Measurements from ENCODE around the gene ATG2A.

ATG2A gene

GRCh38 chr11:64923944-64924909 is 7.2 kb upstream of the ATG2A start, which contains the start of gene PPP2R5B:
TSS of gene PPP2R5B (plus strand) at chr11:64924689. CDS start at chr11:64925735, 1,046 bp downstream.
- DNase-seq: peak; percentile 73

- no peak for DNase-seq
Observed at GRCh38 chr11:64923151-64923661, 6.2 kb upstream of the ATG2A start.

- no peak for DNase-seq
Observed at GRCh38 chr11:64921384-64921783, 4.4 kb upstream of the ATG2A start.

GRCh38 chr11:64920124-64920523 is 3.1 kb upstream of the ATG2A start:
- DNase-seq: no peak

DNA sequence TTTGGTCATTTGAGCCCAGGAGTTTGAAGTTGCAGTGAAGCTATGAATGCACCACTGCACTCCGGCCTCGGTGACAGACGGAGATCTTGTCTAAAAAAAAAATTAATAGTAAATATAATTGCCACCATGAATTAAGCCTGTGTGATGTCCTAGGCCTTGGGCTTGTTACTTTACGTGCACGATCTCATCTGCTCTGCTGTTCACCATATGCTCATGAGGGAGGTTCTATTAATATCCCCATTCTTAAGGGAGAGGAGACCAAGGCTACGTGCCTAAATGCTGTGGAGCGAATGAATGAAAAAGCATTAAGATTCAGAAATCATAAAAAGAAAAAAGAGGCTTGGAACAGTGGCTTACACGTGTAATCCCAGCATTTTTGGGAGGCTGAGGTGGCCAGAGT is 2.6 kb upstream of the ATG2A start:
- DNase-seq: no peak

DNA sequence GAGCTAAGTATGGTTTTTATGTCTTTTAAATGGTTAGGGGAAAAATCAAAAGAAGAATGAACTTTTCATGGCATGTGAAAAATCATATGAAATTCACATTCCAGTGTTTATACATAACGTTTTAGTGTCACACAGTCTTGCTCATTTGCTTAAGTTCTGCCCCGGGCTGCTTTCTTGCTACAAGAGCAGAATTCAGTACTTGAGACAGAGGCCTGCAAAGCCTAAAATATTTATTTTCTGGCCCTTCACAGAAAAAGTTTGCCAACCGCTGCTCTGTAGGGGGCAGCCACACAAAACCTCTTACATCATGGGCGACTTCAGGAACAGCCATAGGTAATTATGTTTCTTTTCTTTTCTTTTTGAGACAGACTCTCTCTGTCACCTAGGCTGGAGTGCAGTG is 1.0 kb upstream of the ATG2A start:
- DNase-seq: no peak

GRCh38 chr11:64917663-64917995 is 620 bp upstream of the ATG2A start:
- DNase-seq: no peak

DNA sequence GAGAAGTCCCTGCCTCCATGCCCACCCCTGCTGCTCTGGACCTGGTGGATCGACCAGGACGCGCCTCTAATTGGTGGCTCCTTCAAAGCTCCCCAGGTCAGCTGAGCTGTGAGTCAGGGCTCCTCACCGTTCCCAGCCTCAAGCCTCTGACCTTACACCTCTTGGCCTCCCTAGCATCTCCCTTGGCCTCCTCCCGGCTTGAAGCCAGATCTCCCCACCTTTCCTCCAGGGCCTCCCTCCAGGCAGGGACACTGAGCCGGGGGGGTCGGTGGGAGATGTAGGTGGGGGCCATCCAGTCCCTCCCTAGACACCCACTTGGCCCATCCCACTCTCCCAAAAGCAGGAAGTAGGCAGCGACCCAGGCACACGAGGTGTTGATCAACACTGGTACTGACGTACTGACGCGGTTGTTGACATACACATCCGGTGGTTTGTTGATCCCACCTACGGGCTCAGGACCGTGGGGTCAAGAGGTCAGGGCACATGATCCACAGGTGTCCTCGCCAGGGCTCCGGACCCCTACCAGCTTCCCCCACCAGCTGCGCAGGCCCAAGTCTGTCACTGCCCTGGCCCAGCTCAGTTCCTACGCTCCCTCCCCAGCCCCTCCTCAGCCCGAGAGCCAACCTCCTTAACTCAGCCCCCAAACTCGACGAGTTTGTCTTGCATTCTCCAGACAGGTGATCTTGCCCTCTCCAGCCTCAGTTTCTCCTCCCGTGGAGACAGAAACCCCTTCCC is 802 bp downstream of the ATG2A start:
- no peak for DNase-seq

GRCh38 chr11:64915376-64915887 is 1.6 kb downstream of the ATG2A start:
- no peak for DNase-seq

- DNase-seq: no peak
Observed at GRCh38 chr11:64914123-64914522, 2.9 kb downstream of the ATG2A start.

DNA sequence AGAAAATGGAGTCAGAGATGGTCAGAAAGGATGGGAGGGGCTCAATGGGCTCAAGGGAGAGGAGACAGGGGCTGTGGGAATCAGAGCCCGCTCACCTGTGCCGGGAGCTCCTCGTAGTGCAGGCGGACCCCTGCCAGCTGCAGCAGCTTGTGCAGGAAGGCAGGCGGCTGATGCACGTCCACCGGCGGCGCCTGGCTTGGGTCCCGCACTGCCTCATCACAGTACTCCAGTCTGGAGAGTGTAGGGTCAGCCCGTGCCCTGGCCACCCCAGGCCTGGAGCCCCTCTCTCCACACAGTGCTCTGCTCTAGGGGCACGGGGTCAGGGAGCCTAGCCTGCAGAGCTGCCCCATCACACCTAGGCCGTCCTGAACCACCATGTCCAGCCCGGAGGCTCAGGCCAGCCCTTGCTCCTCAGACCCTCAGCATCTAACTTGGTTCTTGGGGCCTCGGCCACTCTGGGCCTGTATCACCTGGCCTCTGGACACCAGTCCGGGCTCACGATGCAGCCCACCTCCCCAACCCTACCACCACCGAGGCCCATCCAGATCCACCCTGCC is 3.8 kb downstream of the ATG2A start:
- DNase-seq: no peak

GRCh38 chr11:64911689-64912088 is 5.3 kb downstream of the ATG2A start:
- DNase-seq: no peak

GRCh38 chr11:64911142-64911541 is 5.9 kb downstream of the ATG2A start:
- no peak for DNase-seq

DNA sequence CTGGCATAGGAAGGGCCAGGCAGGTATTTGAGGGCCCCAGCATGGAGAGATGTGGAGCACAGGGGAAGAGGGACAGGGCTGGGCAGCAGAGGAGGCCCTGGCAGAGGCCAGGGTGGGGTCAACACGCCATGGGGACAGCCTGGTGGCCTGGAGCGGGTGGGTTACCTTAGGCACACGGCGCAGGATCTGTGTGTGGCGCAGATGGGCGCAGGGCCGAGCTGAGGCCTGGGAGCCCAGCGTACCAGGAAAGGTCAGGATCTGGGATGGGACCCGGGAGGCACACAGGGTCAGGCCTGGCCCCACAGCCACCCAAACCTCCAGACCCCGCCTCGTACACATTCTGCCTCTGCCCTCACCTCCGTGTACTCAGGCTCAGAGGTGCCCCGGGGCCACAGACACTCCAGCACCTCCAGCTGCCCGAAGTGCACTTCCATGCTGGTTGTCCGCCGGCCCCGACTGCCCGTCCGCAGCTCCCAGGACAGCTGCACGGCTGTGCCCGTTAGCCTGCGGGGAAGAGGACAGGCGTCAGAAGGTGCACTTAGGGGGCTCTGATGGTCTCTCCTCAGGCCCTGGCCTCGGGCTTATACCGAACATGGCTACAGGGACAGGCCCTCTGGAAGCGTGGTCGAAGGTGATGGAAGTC is 6.4 kb downstream of the ATG2A start:
- DNase-seq: no peak

DNA sequence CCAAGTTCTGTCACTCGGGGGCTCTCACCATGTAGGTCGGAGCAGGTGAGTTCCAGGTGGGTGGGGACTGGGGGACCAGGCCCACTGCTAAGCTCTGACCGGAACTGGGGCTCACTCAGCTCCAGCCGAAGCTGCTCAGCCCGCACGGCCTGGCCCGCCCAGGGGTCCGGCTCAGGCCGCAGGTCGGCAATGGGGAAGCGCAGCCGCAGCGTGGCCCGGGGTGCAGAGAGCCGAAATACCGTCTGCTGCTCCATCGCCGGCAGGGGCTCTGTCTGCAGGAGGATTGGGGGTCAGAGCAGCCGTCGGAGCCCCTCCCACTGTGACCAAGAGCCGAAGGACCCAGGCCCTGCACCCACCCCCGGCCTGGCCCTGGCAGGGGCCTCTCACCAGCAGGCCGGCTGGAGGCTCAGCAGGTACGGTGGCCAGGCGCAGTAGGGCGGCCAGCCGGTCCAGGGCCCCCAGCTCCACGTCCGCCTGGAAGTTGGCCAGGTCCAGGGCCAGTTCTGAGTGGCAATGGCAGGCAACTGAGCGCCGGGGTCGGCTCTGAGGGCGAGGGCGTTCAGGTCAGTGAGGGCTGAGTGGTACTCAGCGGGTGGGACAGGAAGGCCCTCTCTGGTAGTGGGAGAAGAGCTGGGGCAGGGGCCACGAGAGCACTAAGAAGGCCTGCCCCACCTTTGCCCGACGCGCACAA is 7.2 kb downstream of the ATG2A start:
- DNase-seq: no peak

- DNase-seq: no peak
Observed at GRCh38 chr11:64908766-64909165, 8.2 kb downstream of the ATG2A start.

DNA sequence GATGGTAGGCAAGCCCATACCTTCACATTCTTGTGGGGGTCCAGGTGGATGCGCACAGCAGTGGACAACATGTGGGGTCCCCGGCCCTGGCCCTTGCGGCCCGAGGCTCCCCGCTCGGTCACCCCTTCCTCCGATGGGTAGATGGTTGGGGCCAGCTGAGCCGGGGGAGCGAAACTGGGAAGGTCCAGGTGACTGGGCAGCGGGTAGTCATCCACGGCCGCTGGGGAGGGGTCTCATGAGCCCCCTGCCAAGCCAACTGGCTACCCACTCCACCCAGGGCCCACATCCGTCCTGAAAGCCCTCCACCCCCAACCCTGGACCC is 10.7 kb downstream of the ATG2A start:
- no peak for DNase-seq

GRCh38 chr11:64905516-64906313 is 11.3 kb downstream of the ATG2A start:
- no peak for DNase-seq

DNA sequence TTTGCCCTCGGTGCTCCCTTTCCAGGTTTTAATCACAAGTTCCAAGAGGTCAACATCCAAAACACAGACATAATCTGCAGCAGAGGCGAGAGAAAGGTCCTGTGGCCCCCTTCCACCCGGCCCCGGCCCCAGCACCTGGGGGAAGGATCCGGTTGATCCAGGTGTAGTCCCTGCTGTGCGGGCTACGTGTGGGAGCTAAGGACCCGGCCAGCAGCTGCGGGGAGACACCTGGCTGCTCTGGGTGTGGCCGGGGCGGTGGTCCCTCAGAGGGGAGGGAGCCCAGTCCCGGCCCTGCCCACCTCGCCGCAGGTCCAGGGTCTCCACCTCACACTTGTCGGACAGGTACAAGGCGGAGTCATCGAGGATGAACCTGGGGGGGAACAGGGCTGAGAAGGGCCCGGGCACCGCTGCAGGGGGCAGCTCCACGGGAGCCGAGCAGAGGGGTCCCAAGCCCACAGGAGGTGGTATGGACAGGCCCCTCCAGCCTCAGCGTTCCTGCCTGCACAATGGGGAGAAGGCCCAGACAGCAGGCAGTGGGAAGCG is 13.6 kb downstream of the ATG2A start:
- no peak for DNase-seq

GRCh38 chr11:64902102-64902900 is 14.7 kb downstream of the ATG2A start:
- no peak for DNase-seq

Data from NCI-H1436 (cell line).